ENCODE data around the gene BUD23. TPM values are rescaled to one million over a fixed set of nuclear protein-coding genes. Genes with fewer than 3 reads are reported as not detected.

Gene BUD23
- total RNA-seq, 2 experiments from 2014 or later = 57.0 to 57.2 TPM

DNA sequence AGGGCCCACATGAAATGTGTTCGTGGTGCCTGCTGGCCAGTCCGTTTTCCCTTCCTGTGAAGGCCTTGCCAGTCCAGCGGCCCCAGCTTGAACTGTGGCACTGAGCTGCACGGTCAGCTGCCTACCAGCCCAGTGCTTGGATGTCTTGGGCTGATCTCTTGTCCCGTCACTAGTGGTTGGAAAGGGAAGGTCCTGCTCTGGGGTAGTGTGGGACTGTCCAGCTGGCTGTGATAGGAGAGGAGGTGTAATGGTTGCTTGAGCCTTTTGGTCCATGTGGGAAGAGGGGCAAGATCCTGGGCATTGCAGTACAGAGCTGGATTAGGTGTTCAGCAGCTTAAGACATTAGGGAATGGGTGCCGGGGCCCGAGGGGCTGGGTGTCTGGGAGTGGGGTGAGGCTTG is 15.0 kb downstream of the BUD23 start:
- Mint-ChIP-seq H3K4me1 (no peaks in the 10 kb centered on the region), H3K36me3 (ENCODE audit: low read depth) (peaks cover 50% of the 10 kb centered on the region), H3K4me3 (no peak overlapping the region), H3K27me3 (no peaks in the 10 kb centered on the region), H3K27ac (no peak overlapping the region), H3K9me3 (no peaks in the 10 kb centered on the region)
- ChIA-PET POLR2A (interaction anchor here (0.7 to 2.3 kb wide), 2 partner anchors 13 to 88 kb away, joined by 3 to 7 read pairs; no protein-coding TSS in a partner anchor), CTCF (interaction anchor here (0.6 kb wide), 1 partner anchor 744 kb away, joined by 5 read pairs; no protein-coding TSS in a partner anchor)
- no peak for DNase-seq

DNA sequence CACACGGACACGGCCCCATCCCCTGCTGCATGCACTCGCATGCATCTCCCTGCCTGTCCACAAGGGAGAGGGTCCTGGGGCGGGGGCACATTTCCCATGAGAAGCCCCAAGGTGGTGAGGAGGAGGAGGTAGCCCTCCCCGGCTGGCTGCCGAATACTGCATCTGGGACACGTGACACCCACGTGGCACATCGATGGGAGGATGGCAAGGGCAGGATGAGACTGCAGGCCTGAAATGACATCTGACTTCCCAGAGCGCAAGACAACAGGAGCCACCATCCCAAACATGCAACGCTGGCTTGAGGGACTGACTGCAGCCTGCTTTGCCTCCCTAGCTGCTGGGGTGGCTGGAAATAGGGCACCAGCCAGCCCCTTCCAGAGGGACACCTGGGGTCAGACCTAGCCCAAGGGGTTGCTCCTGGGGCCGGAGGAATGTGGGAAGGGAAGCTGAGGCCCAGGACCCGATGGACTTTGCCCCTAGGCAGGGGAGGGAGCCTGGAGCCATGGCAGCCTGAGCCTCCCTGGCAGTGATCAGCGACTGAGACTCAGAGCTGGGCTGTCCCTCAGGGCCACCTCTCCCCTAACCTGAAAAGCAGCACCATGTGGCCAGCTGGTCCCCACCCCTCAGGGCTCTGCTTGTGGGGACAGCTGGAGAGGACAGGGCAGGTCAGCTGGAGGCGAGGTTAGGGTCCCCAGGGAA is 16.1 kb downstream of the BUD23 start:
- CTCF ChIA-PET = interaction anchor here (0.7 kb wide), 1 partner anchor 93 kb away, joined by 3 read pairs; no protein-coding TSS in a partner anchor
- H3K36me3 Mint-ChIP-seq (ENCODE audit: low read depth) = peaks cover 45% of the 10 kb centered on the region
- no peaks in the 10 kb centered on the region for H3K9me3 Mint-ChIP-seq
- no peak for DNase-seq
- H3K27me3 Mint-ChIP-seq = no peaks in the 10 kb centered on the region
- no peak overlapping the region for H3K27ac Mint-ChIP-seq
- POLR2A ChIA-PET = interaction anchor here (1.0 kb wide), 1 partner anchor 12 kb away, joined by 4 read pairs; no protein-coding TSS in a partner anchor
- H3K4me1 Mint-ChIP-seq = peaks cover 1% of the 10 kb centered on the region
- no peak overlapping the region for H3K4me3 Mint-ChIP-seq

DNA sequence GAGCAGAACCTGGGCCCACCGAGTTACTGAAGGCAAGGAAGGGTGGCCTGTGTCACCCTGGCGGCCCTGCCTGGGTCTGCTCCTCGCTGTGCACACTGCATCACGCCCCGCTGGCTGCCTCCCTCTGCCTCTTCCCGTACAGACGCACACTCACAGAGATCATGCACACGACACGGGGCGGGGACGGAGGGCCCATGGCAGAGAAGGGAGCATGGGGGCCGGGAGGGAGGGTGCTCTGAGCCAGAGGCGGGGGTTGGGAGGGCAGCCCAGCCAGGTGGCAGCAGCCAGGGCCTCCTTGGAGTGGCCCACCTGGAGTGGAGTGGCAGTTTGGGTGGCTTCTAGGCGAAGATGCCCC is 16.6 kb downstream of the BUD23 start:
- CTCF ChIA-PET = interaction anchor here (0.7 kb wide), 1 partner anchor 93 kb away, joined by 3 read pairs; no protein-coding TSS in a partner anchor
- Mint-ChIP-seq H3K27ac (no peak overlapping the region), H3K36me3 (ENCODE audit: low read depth) (peaks cover 43% of the 10 kb centered on the region), H3K9me3 (no peaks in the 10 kb centered on the region), H3K4me1 (peaks cover 1% of the 10 kb centered on the region), H3K4me3 (no peak overlapping the region), H3K27me3 (no peaks in the 10 kb centered on the region)
- POLR2A ChIA-PET = interaction anchor here (1.0 kb wide), 1 partner anchor 11 kb away, joined by 4 read pairs; no protein-coding TSS in a partner anchor
- DNase-seq = no peak

DNA sequence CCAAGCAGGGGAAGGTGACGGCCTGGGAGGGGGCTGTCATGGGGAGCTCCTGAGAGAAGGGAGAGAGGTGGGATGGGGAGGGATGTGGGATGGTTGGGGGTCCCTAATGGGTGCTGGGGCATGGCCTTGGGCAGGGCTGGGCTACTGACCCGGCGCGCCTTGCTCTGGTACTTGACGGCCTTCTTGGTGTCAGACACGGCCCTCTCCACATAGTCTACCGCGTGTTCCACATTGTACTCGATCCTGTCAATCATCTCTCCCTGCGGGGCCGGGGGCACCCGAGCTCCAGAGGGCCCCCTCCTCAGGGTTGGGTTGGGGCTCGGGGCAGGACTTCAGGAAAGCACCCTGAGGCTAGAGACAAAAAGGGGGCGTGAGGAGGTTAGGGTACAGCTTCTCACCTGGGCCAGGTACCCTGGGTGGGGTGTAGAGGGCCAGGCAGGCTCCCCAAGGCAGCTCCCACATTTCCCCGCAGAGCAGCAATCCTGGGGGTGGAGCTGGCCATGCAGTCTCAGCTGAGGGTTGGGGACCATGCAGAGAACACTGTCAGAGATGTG is 17.3 kb downstream of the BUD23 start:
- ChIA-PET POLR2A (interaction anchor here (0.7 to 1.2 kb wide), 2 partner anchors 38 to 993 kb away, joined by 3 to 4 read pairs; partner anchors contain the start of gene ABHD11), CTCF (interaction anchor here (0.7 to 1.5 kb wide), 5 partner anchors 13 to 549 kb away, joined by 3 to 7 read pairs (median 4); no protein-coding TSS in a partner anchor)
- no peaks in the 10 kb centered on the region for H3K9me3 Mint-ChIP-seq
- H3K4me3 Mint-ChIP-seq = no peak overlapping the region
- H3K36me3 Mint-ChIP-seq (ENCODE audit: low read depth) = peaks cover 40% of the 10 kb centered on the region
- peaks cover 3% of the 10 kb centered on the region for H3K4me1 Mint-ChIP-seq
- DNase-seq = no peak
- no peaks in the 10 kb centered on the region for H3K27me3 Mint-ChIP-seq
- no peak overlapping the region for H3K27ac Mint-ChIP-seq

DNA sequence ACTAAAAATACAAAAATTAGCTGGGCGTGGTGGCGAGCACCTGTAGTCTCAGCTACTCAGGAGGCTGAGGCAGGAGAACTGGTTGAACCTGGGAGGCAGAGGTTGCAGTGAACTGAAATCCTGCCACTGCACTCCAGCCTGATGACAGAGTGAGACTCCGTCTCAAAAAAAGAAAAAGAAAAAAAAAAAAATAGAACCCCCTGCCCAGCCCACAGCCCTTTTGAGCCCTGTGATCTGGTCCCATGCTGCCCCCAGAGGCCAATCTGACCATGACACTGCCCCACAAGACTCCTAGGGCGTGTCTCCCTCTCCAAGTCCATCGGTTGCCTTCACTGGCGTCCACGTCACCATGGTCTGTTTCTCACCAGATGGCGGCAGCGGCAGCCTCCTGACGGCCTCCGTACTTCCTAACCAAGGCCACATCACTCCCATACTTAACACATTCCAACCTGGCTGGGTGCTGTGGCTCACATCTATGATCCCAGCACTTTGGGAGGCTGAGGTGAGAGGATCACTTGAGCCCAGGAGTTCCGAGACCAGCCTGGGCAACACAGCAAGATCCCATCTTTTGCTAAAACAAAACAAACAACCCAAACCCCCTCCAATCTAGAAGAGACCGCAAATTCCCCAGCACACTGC is 18.1 kb downstream of the BUD23 start:
- DNase-seq = no peak
- Mint-ChIP-seq H3K27ac (no peak overlapping the region), H3K4me1 (peaks cover 5% of the 10 kb centered on the region), H3K27me3 (no peaks in the 10 kb centered on the region), H3K9me3 (no peaks in the 10 kb centered on the region), H3K4me3 (no peak overlapping the region), H3K36me3 (ENCODE audit: low read depth) (peaks cover 38% of the 10 kb centered on the region)
- ChIA-PET POLR2A (interaction anchor here (0.7 to 1.8 kb wide), 4 partner anchors 10 to 994 kb away, joined by 3 to 8 read pairs (median 4); partner anchors contain the start of gene ABHD11), CTCF (interaction anchor here (0.6 to 1.5 kb wide), 9 partner anchors 10 to 548 kb away, joined by 3 to 7 read pairs (median 3); no protein-coding TSS in a partner anchor)

DNA sequence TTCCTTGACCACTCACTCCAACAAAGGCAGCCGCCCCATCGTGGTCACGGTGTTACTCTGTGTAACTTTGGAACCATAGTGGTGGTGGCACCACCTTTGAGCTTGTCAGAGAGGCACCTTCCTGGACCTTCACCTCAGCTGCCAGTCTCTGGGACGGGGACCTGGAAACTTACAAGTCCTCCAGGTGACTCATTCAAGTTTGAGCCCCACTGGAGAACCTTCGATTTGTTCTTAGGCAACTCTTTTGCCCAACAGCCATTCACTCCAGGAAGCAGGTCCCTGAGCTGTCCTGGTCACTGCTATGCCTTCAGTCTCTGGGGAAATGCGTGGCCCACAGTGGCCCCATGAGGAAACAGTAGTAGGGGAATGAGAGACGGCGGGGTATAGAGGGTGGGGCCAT is 18.8 kb downstream of the BUD23 start:
- no peak overlapping the region for H3K4me3 Mint-ChIP-seq
- POLR2A ChIA-PET = interaction anchor here (1.1 to 1.8 kb wide), 3 partner anchors 9 to 16 kb away, joined by 3 to 8 read pairs (median 4); no protein-coding TSS in a partner anchor
- H3K27ac Mint-ChIP-seq = no peak overlapping the region
- no peaks in the 10 kb centered on the region for H3K27me3 Mint-ChIP-seq
- CTCF ChIA-PET = interaction anchor here (0.9 to 1.5 kb wide), 3 partner anchors 9 to 95 kb away, joined by 3 to 7 read pairs (median 3); no protein-coding TSS in a partner anchor
- H3K9me3 Mint-ChIP-seq = no peaks in the 10 kb centered on the region
- no peak for DNase-seq
- H3K4me1 Mint-ChIP-seq = peaks cover 10% of the 10 kb centered on the region
- peaks cover 37% of the 10 kb centered on the region for H3K36me3 Mint-ChIP-seq (ENCODE audit: low read depth)

DNA sequence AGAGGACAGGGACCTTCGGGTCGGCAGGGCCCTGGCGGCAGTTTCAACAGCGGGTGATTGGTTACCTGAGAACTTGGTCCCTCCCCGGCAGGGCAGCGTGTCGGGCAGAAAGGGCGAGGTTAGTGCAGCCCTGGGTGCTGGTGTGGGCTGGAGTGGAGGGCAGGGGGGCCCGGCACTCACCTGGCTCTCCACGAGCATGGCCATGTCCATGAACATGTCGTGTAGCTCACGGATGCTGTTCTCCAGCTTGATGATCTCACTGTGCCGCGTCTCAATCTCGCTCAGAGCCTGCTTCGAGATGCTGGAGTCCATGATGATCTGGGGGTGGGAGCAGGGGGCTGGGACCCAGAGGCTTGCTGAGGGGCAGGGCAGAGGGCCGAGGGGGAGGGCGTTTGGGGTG is 19.3 kb downstream of the BUD23 start:
- Mint-ChIP-seq H3K9me3 (no peaks in the 10 kb centered on the region), H3K27me3 (no peaks in the 10 kb centered on the region), H3K4me1 (peaks cover 12% of the 10 kb centered on the region), H3K4me3 (no peak overlapping the region), H3K36me3 (ENCODE audit: low read depth) (peaks cover 33% of the 10 kb centered on the region), H3K27ac (no peak overlapping the region)
- no peak for DNase-seq
- CTCF ChIA-PET = interaction anchor here (1.0 kb wide), 1 partner anchor 36 kb away, joined by 3 read pairs; no protein-coding TSS in a partner anchor
- POLR2A ChIA-PET = interaction anchor here (0.7 to 1.8 kb wide), 4 partner anchors 8 to 96 kb away, joined by 3 to 8 read pairs (median 4); no protein-coding TSS in a partner anchor

DNA sequence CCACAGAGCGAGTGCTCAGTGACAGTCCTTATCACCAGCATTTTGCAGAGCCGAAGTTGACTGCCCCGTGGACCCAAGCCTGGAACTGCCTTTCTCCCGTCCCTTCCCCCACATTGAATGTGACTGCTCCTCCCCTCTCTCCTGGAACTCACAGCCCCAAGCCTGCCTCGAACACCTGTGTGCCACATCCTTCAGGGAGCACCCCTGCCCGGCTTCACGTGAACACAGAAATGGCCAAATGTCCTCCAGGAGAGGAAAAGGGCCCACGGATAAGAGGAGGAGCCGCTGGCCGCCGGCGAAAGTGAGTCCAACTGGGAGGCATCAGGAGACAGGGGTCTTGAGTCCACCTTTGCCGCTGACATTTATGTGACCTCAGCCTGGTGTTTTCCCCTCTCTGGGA is 19.8 kb downstream of the BUD23 start:
- H3K27me3 Mint-ChIP-seq = no peaks in the 10 kb centered on the region
- peaks cover 27% of the 10 kb centered on the region for H3K36me3 Mint-ChIP-seq (ENCODE audit: low read depth)
- DNase-seq = no peak
- H3K9me3 Mint-ChIP-seq = no peaks in the 10 kb centered on the region
- H3K4me1 Mint-ChIP-seq = peaks cover 12% of the 10 kb centered on the region
- ChIA-PET POLR2A (interaction anchor here (0.7 to 1.8 kb wide), 4 partner anchors 12 to 97 kb away, joined by 3 to 8 read pairs (median 3); partner anchors contain the start of genes BUD23 and DNAJC30), CTCF (no interaction called here)
- H3K27ac Mint-ChIP-seq = no peak overlapping the region
- no peak overlapping the region for H3K4me3 Mint-ChIP-seq

DNA sequence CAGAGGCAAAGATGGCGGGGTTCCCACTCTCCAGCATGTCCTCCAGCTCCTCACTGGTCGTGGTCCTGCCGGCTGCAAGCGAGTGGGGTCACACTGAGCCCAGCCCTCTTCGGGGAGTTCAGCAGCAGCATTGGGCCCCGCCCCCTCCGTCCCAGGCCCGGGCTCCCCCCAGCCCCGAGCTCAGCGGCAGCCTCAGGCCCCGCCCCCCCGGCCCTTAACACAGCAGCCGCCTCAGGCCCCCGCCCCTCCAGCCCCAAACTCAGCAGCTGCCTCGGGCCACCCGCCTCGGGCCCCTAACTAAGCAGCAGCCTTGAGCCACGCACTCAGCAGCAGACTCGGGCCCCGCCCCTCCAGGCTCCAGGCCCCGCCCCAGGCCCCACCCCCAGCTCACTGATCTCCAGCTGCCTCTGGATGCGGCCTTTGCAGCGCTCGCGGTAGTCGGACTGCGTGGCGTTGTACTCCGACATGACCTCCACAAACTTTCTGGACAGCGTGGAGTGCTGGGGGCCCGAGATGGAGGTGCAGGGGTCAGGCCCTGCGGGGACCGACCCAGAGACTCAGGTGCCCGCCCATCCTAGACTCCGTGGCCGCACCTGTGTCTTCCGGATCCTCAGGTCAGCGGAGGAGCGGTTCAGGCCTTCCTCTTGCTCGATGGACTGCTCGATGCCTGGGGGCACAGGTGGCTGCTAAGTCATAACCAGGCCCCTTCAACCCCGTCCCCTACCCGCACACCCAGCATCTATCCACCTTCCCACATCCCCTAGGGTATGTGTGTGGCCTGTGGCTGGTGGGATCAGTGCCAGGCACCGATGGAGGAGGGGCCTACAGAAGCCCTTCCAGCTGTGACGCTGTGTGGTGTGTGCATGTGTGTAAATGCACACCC is 20.6 kb downstream of the BUD23 start:
- Mint-ChIP-seq H3K36me3 (ENCODE audit: low read depth) (peaks cover 19% of the 10 kb centered on the region), H3K4me3 (no peak overlapping the region), H3K4me1 (peaks cover 12% of the 10 kb centered on the region), H3K27me3 (no peaks in the 10 kb centered on the region), H3K9me3 (no peaks in the 10 kb centered on the region), H3K27ac (no peak overlapping the region)
- ChIA-PET POLR2A (interaction anchor here (1.1 kb wide), 1 partner anchor 21 kb away, joined by 3 read pairs; the partner anchor contains the start of genes BUD23 and DNAJC30), CTCF (no interaction called here)
- DNase-seq = no peak

DNA sequence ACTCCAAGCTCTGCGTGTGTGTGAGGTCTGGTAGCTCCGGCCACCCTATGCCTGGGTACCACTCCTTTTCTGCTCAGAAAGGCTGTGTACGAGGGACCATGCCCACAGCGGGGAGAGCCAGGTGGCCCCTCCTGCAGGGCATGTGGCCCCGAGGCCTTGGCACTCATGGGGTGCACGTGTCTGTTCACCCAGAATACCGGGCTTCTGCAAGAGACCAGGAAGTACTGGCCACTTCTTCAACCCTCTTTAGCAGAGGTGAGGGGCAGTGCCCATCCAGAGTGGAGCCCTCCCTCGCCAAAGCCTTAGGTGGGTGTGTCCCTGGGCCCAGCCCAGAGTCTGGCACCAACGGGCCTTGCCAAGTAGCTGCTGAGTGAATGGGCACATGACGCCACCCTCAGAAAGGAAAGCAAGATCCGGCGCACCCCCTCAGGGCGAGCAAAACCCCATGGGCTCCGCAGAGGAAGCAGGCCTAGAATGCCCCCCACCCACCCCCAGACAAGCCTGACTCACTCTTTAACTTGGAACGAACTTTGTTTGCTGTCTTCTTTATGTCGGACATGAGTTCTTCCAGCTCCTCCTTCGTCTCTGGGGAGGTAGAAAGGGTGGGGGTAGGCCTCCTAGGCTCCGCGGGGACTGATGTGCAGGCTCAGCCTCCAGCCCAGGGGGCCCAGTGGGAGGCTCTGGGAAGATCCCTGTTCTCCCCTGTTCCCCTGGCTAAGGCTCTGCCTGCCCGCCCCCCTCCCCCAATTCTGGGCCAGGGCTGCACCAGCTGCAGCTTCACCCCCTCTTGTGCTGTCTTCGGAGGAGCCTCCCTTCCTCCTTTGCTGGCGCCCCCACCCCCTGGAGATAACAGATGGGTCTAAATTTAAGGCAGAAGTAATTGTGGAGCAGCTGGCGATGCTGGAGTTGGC is 21.5 kb downstream of the BUD23 start:
- DNase-seq = no peak
- H3K4me3 Mint-ChIP-seq = no peak overlapping the region
- ChIA-PET CTCF (interaction anchor here (1.2 kb wide), 1 partner anchor 29 kb away, joined by 3 read pairs; no protein-coding TSS in a partner anchor), POLR2A (interaction anchor here (1.0 to 2.4 kb wide), 5 partner anchors 8 to 21 kb away, joined by 3 to 7 read pairs (median 3); partner anchors contain the start of genes BUD23 and DNAJC30)
- no peaks in the 10 kb centered on the region for H3K9me3 Mint-ChIP-seq
- H3K27ac Mint-ChIP-seq = no peak overlapping the region
- H3K4me1 Mint-ChIP-seq = peaks cover 12% of the 10 kb centered on the region
- peaks cover 15% of the 10 kb centered on the region for H3K36me3 Mint-ChIP-seq (ENCODE audit: low read depth)
- H3K27me3 Mint-ChIP-seq = no peaks in the 10 kb centered on the region

DNA sequence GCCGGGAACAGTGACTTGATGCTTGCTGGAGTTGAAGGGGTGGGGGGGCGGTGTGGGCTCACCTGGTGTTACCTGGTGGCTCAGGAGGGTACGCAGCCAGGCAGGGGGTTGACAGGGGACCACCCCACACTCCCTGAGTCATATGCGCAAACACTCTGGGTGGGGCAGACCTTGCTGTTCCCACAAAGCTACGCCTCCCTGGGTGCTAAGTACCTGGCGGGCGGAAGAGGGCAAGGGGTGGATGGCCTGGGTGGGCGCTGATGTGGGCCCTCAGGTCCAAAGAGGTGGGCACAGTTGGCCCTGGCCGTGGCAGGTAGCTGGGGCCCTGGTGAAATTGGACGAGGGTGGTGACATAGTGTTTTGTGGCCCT is 22.1 kb downstream of the BUD23 start:
- peaks cover 15% of the 10 kb centered on the region for H3K36me3 Mint-ChIP-seq (ENCODE audit: low read depth)
- DNase-seq = no peak
- POLR2A ChIA-PET = interaction anchor here (1.0 to 2.4 kb wide), 5 partner anchors 9 to 22 kb away, joined by 3 to 7 read pairs (median 3); partner anchors contain the start of genes BUD23 and DNAJC30
- H3K4me3 Mint-ChIP-seq = no peak overlapping the region
- H3K9me3 Mint-ChIP-seq = no peaks in the 10 kb centered on the region
- CTCF ChIA-PET = interaction anchor here (0.8 to 1.2 kb wide), 2 partner anchors 29 to 98 kb away, joined by 3 read pairs; no protein-coding TSS in a partner anchor
- H3K4me1 Mint-ChIP-seq = peaks cover 12% of the 10 kb centered on the region
- H3K27me3 Mint-ChIP-seq = no peaks in the 10 kb centered on the region
- no peak overlapping the region for H3K27ac Mint-ChIP-seq

Data from activated CD4-positive, alpha-beta memory T cell treated with anti-CD3 and anti-CD28 coated beads, Interleukin-2, amount 10 ng/mL, durations not matched to agents 7 days and 5 days (primary cell).